Skeletal muscle tissue (tissue), 4 donors: ENCODE measurements around the gene IL3RA. TPM values are rescaled to one million over a fixed set of nuclear protein-coding genes. Genes with fewer than 3 reads are reported as not detected.
"Not testable (repeated sequence)": the region's sequence is repeated elsewhere in the genome, so short reads cannot be mapped to it uniquely, and the experiment has no call there.

Source experiments
- H3K27ac ChIP-seq: one replicate; pipeline ENCODE4 v1.7.0; 2013; ENCODE audit warnings: mild to moderate bottlenecking, low read depth, low read length, inconsistent platforms
- H3K27me3 ChIP-seq, 3 donors: one replicate each; pipeline ENCODE4 v1.7.0; 2013; ENCODE audit warnings: low read length in 3 of 3; ENCODE audit not compliant: control insufficient read depth in 3 of 3, insufficient read depth in 3 of 3
- H3K36me3 ChIP-seq, 3 donors: one replicate each; pipeline ENCODE4 v1.7.0; 2013; ENCODE audit warnings: low read length in 3 of 3; ENCODE audit not compliant: control insufficient read depth in 3 of 3, insufficient read depth in 3 of 3
- H3K4me1 ChIP-seq, 3 donors: one replicate each; pipeline ENCODE4 v1.7.0; 2013; ENCODE audit warnings: low read length in 3 of 3, mild to moderate bottlenecking in 3 of 3; ENCODE audit not compliant: control insufficient read depth in 3 of 3, insufficient read depth in 3 of 3
- H3K4me3 ChIP-seq, 3 donors: one replicate each; pipeline ENCODE4 v1.7.0; 2013; ENCODE audit warnings: low read length in 3 of 3
- H3K9ac ChIP-seq, 3 donors: one replicate each; pipeline ENCODE4 v1.7.0; 2013; ENCODE audit warnings: low read length in 3 of 3, mild to moderate bottlenecking in 3 of 3, moderate library complexity in 2 of 3, low read depth in 1 of 3
- H3K9me3 ChIP-seq, 3 donors: one replicate each; pipeline ENCODE4 v1.7.0; 2013; ENCODE audit warnings: low read length in 3 of 3; ENCODE audit not compliant: control insufficient read depth in 3 of 3
- total RNA-seq: library from RNA; depleted of rRNA; stranded (reverse); fragments of >200 nt; gene quantifications from one replicate; pipeline ENCODE4 v1.2.3, GENCODE V29; 2014
- donor health status: Osteomylitis.

IL3RA gene
- total RNA-seq, 1 donor from 2014 or later, result 6.3 TPM

- H3K27me3 ChIP-seq, H3K9ac ChIP-seq, H3K4me1 ChIP-seq, H3K27ac ChIP-seq, H3K4me3 ChIP-seq, H3K9me3 ChIP-seq: not testable (repeated sequence)
- peaks cover 50 to 59% (median 56%) of the 10 kb centered on the region in 3 donors for H3K36me3 ChIP-seq
Measured at GRCh38 chrX:1405769-1406168, 69.2 kb downstream of the IL3RA start.

- Histone ChIP-seq H3K27me3 (no peaks in the 10 kb centered on the region), H3K4me1 (peaks cover 0 to 5% (median 0%) of the 10 kb centered on the region in 3 donors), H3K36me3 (peaks cover 48 to 57% (median 55%) of the 10 kb centered on the region in 3 donors), H3K9me3 (no peaks in the 10 kb centered on the region), H3K9ac (no peak overlapping the region), H3K4me3 (no peak overlapping the region), H3K27ac (no peak overlapping the region)
Measured at GRCh38 chrX:1407035-1407434, 70.5 kb downstream of the IL3RA start.

GRCh38 chrX:1411326-1411725 is 74.7 kb downstream of the IL3RA start:
- Histone ChIP-seq H3K36me3 (peaks cover 35 to 46% (median 39%) of the 10 kb centered on the region in 3 donors), H3K4me1 (peaks cover 0 to 5% (median 0%) of the 10 kb centered on the region in 3 donors), H3K4me3 (no peak overlapping the region), H3K27me3 (no peaks in the 10 kb centered on the region), H3K27ac (no peak overlapping the region), H3K9ac (no peak overlapping the region), H3K9me3 (no peaks in the 10 kb centered on the region)

GRCh38 chrX:1412551-1413161 is 76.1 kb downstream of the IL3RA start:
- no peaks in the 10 kb centered on the region for H3K9me3 ChIP-seq
- H3K36me3 ChIP-seq, result peaks cover 29 to 45% (median 33%) of the 10 kb centered on the region in 3 donors
- no peak overlapping the region for H3K4me3 ChIP-seq
- no peak overlapping the region for H3K9ac ChIP-seq
- H3K4me1 ChIP-seq, result peaks cover 0 to 5% (median 0%) of the 10 kb centered on the region in 3 donors
- H3K27ac ChIP-seq, result no peak overlapping the region
- H3K27me3 ChIP-seq, result no peaks in the 10 kb centered on the region

GRCh38 chrX:1416327-1416784 is 79.8 kb downstream of the IL3RA start:
- Histone ChIP-seq H3K9ac (no peak overlapping the region), H3K27me3 (no peaks in the 10 kb centered on the region), H3K4me3 (no peak overlapping the region), H3K27ac (no peak overlapping the region), H3K9me3 (peaks cover 0 to 5% (median 0%) of the 10 kb centered on the region in 3 donors), H3K4me1 (peaks cover 0 to 2% (median 0%) of the 10 kb centered on the region in 3 donors), H3K36me3 (peaks cover 34 to 50% (median 42%) of the 10 kb centered on the region in 3 donors)

GRCh38 chrX:1416965-1417760 is 80.6 kb downstream of the IL3RA start:
- H3K36me3 ChIP-seq, result peaks cover 30 to 50% (median 48%) of the 10 kb centered on the region in 3 donors

GRCh38 chrX:1417921-1418771 is 81.6 kb downstream of the IL3RA start:
- no peak overlapping the region for H3K27ac ChIP-seq
- peaks cover 28 to 55% (median 44%) of the 10 kb centered on the region in 3 donors for H3K36me3 ChIP-seq
- H3K4me1 ChIP-seq, result no peaks in the 10 kb centered on the region
- no peaks in the 10 kb centered on the region for H3K27me3 ChIP-seq
- no peak overlapping the region for H3K9ac ChIP-seq
- H3K9me3 ChIP-seq, result peaks cover 3 to 9% (median 5%) of the 10 kb centered on the region in 3 donors
- no peak overlapping the region for H3K4me3 ChIP-seq

More at GRCh38 chrX:1416965-1417760, 80.6 kb downstream of the IL3RA start:
- no peak overlapping the region for H3K4me3 ChIP-seq
- H3K27ac ChIP-seq, result no peak overlapping the region
- no peak overlapping the region for H3K9ac ChIP-seq
- no peaks in the 10 kb centered on the region for H3K27me3 ChIP-seq
- H3K9me3 ChIP-seq, result peaks cover 0 to 5% (median under 1%) of the 10 kb centered on the region in 3 donors
- no peaks in the 10 kb centered on the region for H3K4me1 ChIP-seq

- H3K9me3 ChIP-seq, result peaks cover 3 to 9% (median 5%) of the 10 kb centered on the region in 3 donors
- no peaks in the 10 kb centered on the region for H3K4me1 ChIP-seq
- peaks cover 30 to 51% (median 35%) of the 10 kb centered on the region in 3 donors for H3K36me3 ChIP-seq
- H3K27me3 ChIP-seq, result no peaks in the 10 kb centered on the region
- no peak overlapping the region for H3K27ac ChIP-seq
- H3K9ac ChIP-seq, result no peak overlapping the region
- no peak overlapping the region for H3K4me3 ChIP-seq
Measured at GRCh38 chrX:1418901-1419544, 82.4 kb downstream of the IL3RA start.

- no peak overlapping the region for H3K4me3 ChIP-seq
- H3K36me3 ChIP-seq, result peaks cover 28 to 48% (median 35%) of the 10 kb centered on the region in 3 donors
- peaks cover 3 to 9% (median 5%) of the 10 kb centered on the region in 3 donors for H3K9me3 ChIP-seq
- H3K9ac ChIP-seq, result no peak overlapping the region
- no peaks in the 10 kb centered on the region for H3K27me3 ChIP-seq
- no peaks in the 10 kb centered on the region for H3K4me1 ChIP-seq
- no peak overlapping the region for H3K27ac ChIP-seq
Measured at GRCh38 chrX:1419545-1420355, 83.2 kb downstream of the IL3RA start.
